Hematopoietic multipotent progenitor cell treated with erythropoietin and hydrocortisone succinate and interleukin-3 and kit ligand, for 17 days (in vitro differentiated cells): ENCODE data around the gene GALNT10.

Experiments
- DNase-seq: peaks from one replicate; pipeline ENCODE4 v3.0.0-alpha.2; 2015; ENCODE audit warnings: low spot score

Gene GALNT10

DNA sequence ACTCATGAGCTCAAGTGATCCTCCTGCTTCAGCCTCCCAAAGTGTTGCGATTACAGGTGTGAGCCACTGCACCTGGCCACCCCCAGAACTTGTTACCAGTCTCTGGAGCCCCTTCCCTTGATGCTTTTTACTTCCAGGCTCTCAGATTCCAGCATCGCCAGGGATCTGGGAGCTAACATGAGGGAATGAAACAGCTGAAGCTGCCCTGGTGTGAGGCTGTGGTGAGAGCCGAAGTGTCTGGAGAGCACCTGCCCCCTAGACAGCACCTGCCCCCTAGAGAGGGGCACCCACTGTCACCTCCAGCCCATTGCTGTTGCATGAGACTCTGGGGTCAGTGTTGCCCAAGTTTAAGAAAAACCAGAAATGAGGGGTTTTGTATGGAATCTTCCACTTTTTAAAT, 131.0 kb downstream of the GALNT10 start:
- no peak for DNase-seq

DNA sequence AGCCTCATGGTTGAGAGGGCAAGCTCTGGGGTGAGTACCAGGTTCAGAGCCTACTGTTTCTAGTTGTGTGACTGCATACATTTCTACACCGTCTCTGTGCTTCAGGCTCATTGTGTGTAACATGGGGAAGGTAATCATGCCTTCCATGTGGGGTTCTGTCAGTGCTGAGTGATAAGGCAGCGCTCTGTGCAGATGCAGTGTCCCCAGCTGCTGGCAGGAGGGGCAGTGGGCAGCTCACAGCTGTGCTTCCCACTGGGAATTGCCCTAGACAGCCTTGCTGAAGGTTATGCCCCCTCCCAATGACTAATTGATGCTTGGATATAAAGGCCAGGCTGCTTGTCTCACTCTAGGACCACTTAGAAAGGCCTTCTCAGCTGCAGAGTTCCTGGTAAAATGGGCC, 133.5 kb downstream of the GALNT10 start:
- DNase-seq: no peak

DNA sequence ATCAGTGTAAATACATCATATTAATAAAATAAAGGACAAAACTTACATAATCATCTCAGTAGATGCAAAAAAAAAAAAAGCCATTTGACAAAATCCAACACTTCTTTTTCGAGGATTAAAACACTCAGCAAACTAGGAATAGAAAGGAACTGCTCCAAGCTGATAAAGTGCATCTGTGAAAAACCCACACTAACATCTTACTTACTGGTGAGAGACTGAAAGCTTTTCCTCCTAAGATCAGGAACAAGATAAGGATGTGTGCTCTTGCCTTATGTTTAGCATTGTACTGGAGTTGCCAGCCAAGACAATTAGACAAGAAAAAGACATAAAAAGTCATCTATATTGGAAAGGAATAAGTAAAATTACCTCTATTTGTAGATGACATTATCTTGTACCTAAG, 135.0 kb downstream of the GALNT10 start:
- no peak for DNase-seq

DNA sequence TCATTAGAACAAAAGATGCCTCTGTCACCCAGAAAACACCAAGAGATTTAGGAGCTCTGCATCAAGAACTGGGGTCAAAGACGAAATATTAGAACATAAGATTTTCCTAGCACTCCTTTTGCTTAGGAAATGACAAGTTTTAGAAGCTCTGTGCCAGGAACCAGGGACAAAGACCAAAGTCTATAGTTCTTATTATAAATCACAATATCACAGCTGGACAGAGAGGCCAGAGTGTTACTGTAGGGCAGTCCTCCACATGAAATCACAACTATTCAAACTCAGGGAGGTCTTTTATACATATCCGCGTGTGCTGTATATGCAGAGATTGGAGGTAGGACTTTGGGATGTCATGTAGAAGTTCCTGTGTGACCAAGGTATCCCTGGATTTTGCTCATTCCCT, 138.5 kb downstream of the GALNT10 start:
- DNase-seq: no peak

DNA sequence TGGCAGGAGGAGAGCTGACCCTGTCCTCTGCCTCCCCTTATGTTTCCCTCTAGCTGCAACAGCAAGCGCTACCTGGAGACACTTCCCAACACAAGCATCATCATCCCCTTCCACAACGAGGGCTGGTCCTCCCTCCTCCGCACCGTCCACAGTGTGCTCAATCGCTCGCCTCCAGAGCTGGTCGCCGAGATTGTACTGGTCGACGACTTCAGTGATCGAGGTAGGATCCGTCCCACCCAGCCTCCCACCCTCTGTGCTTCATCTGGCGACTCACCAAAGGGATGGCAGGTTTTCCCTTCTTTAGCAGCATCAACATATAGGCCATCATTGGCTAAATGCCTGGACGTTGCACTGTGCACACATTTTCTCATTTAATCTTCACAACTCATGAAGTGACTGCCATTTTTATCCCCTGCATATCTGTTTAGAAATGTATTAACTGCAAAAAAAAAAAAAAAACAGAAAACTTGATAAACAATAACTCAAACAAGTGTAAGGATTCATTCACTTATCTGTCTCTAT, 139.0 kb downstream of the GALNT10 start:
- DNase-seq: no peak

DNA sequence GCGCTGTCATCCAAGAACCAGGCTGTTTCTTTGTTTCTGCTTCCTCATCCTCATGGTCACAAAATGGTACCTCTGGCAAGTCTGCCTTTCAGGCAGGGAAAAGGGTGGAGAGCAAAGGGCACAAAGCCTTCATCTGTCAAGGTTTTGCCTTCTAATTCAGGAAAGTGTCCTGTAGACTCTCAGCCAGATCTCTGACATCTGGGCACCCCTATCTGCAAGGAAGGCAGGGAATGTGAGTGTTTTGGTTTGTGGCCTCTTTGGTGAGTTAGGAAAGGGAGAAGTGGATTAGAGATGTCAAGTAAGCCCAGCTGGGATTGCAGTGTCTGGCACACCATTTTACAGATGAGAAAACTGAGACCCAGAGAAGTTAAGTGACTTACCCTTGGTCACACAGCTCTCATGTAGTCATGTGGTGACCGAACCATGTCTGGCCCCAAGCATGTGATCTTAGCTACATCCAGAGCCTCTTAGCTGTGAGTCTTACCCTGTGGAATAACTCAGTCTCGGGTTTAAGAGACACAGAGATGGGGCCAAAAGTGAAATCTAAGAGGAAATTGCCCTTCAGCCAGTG, 139.6 kb downstream of the GALNT10 start:
- no peak for DNase-seq

DNA sequence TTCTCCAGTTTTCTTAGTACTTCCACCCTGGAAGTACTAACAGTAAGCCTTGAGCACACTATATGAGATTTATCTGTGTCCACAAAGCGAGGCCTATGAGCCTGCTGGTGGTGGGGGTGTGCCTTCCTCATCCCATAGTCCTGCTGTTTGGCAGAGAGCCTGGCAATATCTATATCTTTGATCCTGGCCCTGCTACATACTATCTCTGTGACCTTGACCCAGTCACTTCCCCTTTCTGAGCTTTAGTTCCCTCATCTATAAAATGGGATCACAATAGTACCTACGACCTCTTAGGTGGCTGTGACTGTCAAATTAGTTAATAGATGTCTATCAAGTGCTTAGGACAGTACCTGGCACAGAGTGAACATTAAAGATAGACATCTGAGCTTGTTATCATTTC, 140.7 kb downstream of the GALNT10 start:
- no peak for DNase-seq

DNA sequence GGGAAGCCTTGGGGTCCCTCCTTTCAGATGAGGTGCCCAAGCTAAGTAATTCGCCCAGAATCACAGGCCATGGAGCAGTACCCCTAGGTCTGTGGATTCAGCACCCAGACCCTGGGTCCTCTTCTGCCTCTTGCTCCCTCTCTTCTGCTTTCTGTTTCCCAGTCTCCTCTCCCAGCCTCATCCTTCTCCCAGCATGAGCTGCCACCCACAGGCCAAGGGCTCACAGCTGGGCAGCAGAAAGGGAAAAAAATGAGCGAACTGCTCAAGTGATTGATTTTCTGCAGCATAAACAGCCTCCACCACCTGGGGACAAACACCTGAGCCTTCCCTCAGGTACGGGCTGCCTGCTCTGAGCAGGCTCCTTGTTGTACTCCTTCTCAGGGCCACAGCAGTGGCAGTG, 141.4 kb downstream of the GALNT10 start:
- DNase-seq: no peak

DNA sequence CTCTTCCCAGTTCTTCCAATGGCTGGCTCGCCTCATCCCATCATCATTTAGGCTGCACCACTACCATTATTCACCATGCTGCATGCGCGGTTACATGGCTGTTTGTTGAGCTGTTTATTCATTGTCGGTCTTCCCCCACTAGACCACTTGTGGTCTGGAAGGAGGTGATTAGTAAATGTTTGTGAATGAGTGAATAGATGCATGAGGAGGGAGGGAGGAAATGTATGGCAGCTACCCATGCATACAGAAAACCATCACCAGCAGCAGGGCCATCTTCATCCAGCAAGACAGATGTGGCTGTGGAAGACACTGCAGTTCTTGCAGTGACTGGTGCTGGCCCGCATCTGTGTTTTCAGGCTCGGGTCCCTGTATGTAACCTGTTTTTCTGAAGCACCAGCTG, 141.9 kb downstream of the GALNT10 start:
- no peak for DNase-seq

DNA sequence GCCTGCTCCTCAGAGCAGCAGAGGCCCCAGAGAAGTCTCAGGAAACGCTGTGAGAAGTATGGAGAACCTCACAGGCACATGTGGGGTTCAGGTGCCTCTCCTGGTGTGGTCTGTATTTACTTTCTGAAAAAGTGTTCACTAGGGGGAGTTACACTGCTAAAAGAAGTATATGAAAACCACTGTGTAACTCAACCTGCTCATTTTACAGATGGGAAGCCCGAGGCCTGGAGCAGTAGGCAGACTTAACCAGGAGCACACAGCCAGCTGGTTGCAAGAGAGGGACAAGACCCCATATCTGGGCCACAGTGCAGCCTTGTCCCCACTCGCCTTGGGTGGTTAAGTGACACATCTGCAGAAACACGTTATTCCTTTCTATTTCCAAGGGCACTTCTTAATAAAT, 142.5 kb downstream of the GALNT10 start:
- DNase-seq: peak; percentile 46

DNA sequence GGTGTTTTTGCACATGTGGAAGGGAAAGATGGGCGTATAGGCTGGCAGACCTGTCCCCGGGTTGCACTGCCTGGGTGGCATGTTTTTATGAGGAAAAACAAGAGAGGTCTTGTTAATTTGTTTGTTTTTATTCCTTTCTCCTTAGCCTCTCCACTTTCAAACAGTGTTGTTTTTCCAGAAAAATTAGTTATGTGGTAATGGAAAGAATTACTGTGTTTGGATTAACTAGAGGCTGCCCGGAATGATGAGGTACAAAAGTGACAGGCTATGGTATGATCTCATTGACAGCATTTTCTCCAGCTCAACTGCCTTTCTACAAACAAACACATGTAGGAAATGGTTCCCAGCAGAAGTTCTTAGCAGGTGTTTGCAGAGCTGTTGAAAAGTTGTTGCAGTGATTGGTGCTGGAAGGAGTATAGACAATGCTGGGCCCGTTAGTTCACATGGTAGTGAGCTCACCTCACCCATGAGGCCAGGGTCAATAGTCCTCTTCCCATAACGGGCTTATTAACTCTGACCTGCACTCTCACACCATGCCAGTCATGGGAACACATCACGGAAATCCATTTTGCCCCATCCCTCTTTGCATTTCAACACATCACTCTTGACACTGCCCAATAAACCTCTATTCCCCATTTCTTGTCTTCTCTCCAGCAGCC, 144.0 kb downstream of the GALNT10 start:
- no peak for DNase-seq

DNA sequence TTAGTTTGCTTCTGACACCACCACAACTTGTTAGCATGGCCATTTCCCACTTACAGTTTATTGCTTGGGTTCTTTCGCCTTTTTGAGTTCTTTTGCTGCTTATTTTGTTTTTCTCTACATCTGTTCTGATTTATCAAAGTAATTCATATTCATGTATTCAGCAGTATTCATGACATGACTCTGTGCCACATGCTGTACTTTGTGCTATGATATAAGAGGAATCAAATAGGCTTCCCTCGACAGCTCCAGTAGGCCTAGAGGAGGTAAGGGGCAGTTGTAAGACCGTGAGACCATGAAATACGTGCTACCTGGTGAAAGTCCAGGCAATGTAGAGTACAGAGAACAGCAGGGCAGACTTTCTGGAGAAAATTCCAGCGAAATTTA, 144.5 kb downstream of the GALNT10 start:
- no peak for DNase-seq

DNA sequence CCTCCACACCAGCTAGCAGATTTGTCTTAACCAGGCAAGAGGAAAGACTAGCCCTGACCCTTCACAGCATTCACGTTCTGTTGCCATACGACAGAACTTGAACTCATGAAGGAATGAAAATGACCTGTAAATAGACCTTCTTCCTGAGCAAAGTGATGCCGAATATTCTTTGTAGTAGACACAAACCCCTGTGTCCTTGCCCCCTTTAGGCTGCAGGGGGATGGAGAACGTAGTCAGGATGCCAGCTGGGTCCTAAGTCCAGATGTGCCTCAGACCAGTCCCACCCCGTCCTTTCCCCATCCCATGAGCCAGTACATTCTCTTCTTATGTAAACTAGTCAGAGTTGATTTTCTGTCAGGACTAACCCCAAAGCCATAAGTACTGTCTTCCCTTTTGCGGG, 151.1 kb downstream of the GALNT10 start:
- no peak for DNase-seq

DNA sequence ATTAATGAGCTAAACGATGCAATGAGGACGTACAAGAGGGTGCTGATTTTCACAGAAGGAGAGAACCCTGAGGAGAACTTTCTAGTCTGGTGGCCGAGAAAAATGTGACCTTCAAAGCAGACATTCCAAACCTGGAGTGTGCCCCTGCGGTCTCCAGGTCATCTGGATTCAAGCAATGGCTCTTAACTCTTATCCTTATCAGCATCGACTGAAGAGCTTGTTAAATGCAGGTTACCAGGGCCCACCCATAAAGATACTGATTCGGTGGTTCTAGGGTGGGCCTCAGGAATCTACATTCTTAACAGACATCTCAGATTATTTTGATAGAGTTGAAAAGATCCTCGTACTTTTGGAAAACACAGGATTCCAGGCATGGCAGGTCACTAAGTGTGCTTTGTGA, 151.7 kb downstream of the GALNT10 start:
- no peak for DNase-seq

DNA sequence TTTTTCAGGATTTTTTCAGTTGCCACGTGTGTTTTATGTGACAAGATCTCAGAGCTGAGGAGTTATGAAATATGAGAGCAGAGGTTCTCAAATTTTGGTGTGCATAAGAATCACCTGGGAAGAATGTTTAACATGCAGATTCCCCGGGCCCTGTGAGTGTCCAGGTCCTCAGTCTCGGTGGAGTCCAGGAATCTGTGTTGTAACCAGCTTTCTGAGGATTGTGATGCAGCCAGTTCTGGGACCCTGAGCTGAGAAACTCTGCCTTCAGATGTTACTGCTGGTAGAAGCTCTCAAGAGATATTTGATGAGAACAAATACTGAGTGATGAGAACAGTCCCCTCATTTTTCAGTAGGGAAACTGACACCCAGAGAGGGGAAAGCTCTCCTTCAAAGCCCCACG, 152.4 kb downstream of the GALNT10 start:
- DNase-seq: no peak

DNA sequence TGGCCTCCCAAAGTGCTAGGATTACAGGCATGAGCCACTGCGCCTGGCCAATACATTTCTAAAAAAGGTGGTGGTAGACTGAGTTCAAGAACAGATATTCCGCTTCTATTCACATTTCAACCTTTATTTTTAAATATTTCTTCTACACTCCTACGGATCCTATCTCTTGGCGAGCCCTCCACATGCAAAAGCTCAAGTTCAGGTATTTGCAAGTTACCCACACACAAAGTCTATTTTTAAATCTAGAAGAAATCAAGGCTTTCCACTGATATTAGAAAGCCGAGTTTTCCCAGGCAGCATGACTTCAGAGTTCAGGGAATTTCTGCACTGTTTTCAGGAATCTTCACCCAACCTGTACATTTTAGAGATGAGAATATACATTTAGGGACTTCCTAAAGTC, 153.9 kb downstream of the GALNT10 start:
- no peak for DNase-seq

DNA sequence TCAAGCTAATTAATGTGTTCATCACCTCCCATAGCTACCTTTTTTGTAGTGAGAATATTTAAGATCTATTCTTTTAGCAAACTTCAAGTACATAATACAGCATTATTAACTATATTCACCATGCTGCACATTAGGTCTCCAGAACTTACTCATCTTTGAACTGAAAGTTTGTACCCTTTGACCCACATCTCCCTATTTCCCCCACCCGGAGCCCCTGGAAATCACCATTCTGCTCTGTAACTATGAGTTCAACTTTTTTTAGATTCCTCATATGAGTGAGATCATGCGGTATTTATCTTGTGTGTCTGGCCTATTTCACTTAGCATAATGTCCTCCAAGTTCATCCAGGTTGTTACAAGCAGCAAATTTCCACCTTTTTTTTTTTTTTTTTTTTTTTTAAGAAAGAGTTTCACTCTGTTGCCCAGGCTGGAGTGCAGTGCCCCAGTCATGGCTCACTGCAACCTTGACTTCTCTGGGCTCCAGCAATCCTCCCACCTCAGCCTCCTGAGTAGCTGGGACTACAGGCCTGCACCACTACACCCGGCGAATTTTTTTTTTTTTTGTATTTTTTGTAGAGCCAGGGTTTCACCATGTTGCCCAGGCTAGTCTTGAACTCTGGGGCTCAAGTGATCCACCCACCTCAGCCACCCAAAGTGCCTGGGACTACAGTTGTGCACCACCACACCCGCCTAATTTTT, 154.9 kb downstream of the GALNT10 start:
- no peak for DNase-seq

DNA sequence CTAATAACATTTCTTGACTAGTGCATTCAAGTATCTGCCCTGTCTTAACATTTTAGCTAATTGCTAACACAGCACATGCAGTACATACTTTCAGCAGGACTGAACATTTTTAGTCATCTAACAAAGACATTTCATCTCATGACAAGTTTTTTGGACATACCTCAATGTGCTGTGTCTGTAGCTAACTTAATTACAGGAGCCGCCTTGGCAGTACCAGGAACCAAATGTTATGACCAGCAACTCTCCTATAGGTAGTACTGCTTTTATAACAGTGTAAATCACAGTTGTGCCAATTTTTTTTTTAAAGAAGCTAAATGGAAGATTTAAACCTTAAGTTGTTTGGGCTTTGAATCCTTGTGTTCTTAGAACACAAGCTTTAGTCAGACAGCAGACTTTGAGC, 155.9 kb downstream of the GALNT10 start:
- no peak for DNase-seq

DNA sequence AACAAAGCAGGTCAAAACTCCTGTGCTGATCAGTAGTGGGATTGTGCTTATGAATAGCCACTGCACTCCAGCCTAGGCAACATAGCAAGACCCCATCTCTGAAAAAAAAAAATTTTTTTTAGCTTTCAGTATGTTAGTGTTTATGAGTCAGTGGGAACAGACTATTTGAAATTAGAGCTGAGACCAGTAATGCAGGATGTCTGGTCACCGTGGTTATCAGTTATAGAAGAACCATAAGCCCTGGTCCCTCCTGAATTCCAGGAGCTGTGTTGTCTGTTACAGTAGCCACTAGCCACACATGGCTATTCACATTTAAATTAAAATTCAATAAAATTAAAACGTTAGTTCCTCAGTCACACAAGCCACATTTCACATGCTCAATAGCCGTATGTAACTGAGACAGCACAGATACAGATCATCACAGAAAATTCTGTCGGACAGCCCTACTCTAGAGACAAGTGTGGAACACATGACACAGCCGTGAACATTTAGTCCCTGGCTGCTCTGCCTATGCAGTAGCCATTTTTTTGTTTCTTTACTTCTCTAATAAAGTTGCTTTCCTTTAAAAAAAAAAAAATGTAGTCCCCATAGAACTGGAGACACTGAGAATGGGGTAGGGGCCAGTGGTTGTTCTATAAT, 159.2 kb downstream of the GALNT10 start:
- no peak for DNase-seq

DNA sequence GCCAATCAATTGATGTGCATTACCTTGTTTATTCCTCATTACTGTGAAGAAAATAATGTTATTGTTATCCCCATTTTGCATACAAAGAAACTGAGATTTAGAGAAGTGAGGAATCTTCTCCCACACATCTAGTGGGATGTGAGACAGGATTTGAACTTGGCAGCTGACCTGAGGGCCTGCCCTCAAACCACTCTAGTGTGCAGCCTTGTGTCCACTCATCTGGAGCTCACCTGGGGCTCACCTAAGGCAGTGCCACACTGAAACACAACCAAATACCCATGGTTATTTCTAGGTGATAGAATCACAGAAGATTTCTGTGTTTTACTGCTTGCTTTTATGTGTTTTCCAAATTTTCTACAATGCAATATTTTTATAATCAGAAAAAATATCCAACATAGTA, 160.6 kb downstream of the GALNT10 start:
- DNase-seq: no peak

DNA sequence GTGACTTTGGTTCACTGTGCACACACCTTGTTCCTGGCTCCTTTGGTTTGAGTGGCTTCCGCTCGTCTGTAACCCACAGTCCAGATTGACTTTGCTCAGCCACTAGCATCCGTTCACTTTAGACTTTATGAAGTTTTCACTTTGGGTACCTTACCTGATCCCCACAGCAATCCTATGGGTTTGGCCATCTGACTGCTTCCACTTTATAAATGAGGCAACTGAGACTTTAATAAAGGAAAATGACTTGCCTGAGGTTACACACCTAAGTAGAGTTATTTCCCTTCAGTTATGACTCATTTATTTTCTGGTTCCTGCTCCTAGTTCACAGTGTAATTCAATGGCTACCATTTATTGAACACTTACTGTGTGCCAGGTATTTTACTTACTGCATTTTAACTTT, 161.0 kb downstream of the GALNT10 start:
- no peak for DNase-seq

DNA sequence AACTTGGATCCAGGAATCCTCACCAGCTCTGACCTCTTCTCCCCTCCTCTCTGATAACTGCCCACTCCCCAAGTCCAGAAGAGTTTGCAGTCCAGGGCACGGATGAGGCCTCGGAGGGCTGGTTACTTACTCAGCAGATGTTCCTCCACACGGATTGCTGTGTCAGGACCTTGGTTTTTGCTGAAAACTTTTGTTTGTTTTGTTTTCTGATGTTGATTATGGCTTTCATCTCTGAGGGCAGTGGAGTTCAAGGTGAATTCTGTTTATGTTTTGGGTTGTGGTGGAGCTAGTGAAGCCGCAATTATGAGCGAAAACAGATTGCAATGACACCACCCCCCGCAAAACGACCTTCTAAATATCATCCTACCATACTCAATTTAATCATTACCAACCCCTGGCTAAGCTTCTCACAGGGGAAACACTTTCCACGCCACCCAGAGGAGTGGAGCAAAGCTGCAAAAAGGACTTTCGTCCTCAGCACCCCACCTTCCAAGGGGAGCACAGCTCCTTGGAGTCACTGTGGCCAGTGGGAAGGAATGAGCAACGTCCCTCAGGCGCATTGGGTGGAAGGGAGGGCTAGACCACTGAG, 162.5 kb downstream of the GALNT10 start:
- DNase-seq: no peak

DNA sequence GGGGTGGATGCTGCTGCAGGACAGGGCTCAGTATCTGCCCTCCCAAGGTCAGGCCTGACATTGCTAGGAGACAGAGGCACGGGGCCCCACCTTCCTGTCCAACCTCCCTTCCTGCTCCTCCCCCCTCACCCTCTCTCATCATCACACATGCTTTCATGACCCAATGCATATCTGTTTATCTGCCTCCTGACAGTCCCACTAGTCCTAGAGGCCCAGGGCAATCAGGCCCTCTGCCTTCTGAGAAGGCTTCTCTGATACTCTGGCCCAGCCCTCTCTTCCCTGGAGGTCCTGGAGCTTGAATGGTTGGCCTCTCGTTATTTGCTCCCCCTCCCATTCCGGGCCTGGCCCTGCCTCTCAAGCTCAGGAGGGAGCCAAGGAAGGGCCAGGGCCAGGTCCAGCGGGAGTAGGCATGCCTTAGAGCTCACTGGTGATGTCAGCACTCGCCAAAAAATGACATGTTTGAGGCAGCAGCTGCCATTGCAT, 164.6 kb downstream of the GALNT10 start:
- peak; percentile 55 for DNase-seq
